Astrocyte of the cerebellum (primary cell): ENCODE data around the gene MAP3K8.

Experiments used
- DNase-seq: peaks from one replicate; pipeline ENCODE4 v3.0.0-alpha.2; 2011; ENCODE audit warnings: low read depth
- H3K4me3 ChIP-seq: 2 replicates; pipeline ENCODE4 v1.5.1; 2011; ENCODE audit warnings: mild to moderate bottlenecking, low read depth, low read length, moderate library complexity
- in situ Hi-C: cut with HindIII; loops from 2 replicates; pipeline ENCODE4 v1.10.0; 2017; ENCODE audit warnings: low sequenced_read_pairs
- TF ChIP-seq, protein P1 (sequence below): IDR thresholded peaks from 2 replicates; pipeline ENCODE4 v1.5.1; 2012; ENCODE audit warnings: low read length, low read depth, moderate library complexity, mild to moderate bottlenecking; ENCODE audit errors: missing control alignments

MAP3K8 gene

GRCh38 chr10:30391266-30391665 lies 42.7 kb upstream of the MAP3K8 start:
- in situ Hi-C loops: no loop called here
- DNase-seq: no peak
- TF ChIP-seq, protein P1, sequence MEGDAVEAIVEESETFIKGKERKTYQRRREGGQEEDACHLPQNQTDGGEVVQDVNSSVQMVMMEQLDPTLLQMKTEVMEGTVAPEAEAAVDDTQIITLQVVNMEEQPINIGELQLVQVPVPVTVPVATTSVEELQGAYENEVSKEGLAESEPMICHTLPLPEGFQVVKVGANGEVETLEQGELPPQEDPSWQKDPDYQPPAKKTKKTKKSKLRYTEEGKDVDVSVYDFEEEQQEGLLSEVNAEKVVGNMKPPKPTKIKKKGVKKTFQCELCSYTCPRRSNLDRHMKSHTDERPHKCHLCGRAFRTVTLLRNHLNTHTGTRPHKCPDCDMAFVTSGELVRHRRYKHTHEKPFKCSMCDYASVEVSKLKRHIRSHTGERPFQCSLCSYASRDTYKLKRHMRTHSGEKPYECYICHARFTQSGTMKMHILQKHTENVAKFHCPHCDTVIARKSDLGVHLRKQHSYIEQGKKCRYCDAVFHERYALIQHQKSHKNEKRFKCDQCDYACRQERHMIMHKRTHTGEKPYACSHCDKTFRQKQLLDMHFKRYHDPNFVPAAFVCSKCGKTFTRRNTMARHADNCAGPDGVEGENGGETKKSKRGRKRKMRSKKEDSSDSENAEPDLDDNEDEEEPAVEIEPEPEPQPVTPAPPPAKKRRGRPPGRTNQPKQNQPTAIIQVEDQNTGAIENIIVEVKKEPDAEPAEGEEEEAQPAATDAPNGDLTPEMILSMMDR: no peak
- H3K4me3 ChIP-seq: no peak overlapping the region

DNA sequence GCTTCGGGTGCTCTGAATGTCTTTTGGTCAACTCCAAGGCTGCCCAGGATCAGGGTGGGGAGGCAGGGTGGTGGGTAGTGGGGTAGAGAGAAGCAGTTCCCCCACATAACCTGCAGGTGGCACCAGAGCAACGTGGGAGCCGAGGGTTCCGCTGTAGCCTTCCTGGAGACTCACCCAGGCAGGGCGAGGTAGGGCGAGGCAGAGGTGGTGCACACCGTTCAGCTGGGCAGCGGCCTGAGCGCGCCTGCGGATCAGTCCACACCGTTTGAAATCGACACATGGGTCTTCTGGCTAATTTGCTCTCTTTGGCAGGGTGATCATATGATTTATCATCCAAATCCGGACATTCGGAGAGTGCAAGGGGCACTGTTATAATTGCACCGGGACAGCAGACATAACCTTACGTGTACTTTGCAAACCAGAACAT lies 41.4 kb upstream of the MAP3K8 start:
- in situ Hi-C loops: no loop called here
- TF ChIP-seq, protein P1: peak; percentile 84
- H3K4me3 ChIP-seq: no peak overlapping the region
- no peak for DNase-seq

- TF ChIP-seq, protein P1: no peak
- in situ Hi-C loops: no loop called here
- H3K4me3 ChIP-seq: no peak overlapping the region
- DNase-seq: no peak
Observed at GRCh38 chr10:30396293-30396692, 37.7 kb upstream of the MAP3K8 start.

DNA sequence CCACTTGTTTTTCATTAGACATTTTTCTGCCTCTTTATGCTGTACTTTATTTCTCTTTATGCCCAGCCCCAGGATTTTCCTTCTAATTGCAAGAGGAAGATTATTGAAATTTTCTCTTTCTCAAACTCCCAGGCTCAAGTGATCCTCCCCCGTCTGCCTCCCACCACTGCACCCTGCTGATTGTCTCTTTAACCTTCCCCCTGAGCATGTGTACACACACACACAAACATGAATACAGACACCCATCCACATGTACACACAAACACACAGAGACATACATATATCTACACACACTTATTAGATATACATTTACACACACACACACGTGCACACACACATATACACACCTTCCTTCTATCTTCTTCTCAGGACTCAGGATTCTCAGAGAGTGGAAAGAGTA lies 37.3 kb upstream of the MAP3K8 start:
- no peak for DNase-seq
- in situ Hi-C loops: no loop called here
- TF ChIP-seq, protein P1: no peak
- no peak overlapping the region for H3K4me3 ChIP-seq

DNA sequence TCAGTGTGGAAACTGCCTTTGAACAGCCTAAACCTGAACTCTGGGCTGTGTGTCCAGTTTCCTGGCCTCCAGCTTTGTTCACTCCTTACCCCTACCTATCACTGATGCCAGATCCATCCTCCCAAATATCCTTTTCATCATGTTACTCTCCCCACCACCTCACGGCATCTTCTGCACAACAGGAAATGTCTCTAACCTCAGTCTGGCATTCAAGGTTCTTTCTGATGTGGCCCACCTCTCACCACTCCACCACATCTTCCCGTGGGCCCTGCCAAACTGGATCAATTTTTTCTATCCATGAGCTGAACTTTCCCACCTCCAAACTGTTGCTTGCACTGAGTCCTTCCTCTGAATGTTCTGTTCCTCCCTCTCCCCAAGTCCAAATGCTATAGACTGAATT lies 35.8 kb upstream of the MAP3K8 start:
- TF ChIP-seq, protein P1: no peak
- in situ Hi-C loops: no loop called here
- no peak for DNase-seq
- H3K4me3 ChIP-seq: no peak overlapping the region

DNA sequence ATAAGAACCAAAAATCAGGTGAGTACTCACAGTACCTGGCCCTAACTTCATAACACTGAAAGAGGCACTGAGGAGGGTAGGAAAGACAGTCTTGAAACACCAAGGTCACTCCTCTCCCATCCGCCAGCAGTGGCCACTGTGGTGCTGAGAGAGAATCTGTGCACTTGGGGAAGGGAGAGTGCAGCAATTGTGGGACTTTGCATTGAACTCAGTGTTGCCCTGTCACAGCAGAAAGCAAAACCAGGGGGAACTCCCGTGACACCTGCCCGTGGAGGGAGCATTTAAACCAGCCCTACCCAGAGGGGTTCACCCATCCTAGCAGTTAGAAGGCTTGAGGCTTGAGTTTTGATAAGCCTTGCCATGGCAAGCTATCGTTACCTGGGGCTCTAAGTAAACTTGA lies 35.2 kb upstream of the MAP3K8 start:
- DNase-seq: no peak
- H3K4me3 ChIP-seq: no peak overlapping the region
- in situ Hi-C loops: no loop called here
- TF ChIP-seq, protein P1: no peak

GRCh38 chr10:30403494-30403893 lies 30.5 kb upstream of the MAP3K8 start:
- no peak overlapping the region for H3K4me3 ChIP-seq
- TF ChIP-seq, protein P1: no peak
- in situ Hi-C loops: no loop called here
- DNase-seq: no peak
